ENCODE results near the gene GALNT18.

Gene GALNT18

DNA sequence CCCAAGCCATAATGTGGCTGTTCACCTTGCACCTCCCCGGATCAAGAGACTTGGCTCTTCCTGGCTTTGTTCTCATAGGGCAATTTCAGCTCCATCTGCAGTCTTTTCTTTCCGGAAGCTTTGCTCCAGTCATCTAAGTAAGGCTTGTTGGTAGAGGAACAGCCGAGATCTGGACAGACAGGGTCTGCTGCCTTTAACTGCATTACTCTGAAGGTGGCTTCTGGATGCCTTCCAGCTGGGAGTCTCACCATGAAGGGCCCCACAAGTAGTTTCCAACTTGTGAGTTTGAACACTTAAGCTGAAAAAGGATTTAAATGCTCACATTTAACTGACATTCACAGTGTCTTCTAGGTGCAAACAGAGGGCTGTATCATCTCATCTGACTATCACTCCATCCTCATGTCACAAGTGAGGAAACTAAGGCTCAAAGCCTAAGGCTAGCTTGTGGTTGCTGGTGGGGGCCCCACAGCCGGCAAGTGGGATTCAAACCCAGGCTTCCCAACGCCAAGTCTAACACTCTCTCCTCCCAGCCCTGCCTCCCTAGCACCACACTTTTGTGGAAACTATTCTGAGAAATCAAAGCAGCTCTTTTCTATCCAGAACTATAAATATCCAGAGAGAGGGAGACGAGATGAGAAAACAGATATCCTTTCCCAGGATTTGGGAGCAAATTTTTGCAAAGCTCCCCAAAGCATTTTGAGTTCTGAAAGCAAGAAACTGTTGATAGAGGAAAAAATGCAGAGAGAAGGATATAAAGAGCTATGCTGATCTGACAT lies 58.4 kb downstream of the GALNT18 start:
- DNase-seq, result no peak

DNA sequence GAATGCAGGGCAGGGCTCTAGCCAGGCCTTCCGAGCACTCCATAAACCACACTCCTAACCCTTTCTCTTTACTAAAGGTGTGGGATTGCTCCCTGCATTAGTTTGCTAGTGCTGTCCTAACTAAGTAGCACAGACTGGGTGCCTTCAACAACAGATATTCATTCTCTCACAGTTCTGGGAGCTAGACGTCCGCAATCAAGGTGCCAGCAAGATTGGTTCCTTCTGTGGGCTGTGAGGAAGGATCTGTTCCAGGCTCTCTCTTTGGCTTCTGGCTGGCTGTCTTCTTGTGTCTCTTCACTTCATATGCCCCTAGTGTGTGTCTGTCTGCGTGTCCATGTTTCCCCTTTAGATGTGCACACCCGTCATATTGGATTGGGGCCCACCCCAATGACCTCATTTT lies 59.8 kb downstream of the GALNT18 start:
- no peak for DNase-seq

DNA sequence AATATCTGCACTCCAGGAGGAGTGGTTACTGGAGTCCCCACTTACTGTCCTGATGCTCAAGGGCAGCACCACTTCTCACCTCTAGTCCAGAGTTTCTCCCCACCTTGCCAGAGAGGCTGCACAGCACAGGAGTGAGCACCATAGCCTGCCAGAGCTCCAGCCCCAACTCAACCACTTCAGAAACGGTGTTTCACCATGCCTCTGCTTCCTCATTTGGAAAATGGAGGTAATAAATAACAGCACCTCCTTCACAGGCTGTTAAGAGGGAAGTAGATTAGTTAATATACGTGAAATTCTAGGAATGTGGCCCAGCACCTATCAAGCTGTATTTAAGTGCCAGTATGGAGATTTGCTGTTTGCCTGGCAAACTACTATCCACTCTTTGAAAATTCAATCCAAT lies 63.0 kb downstream of the GALNT18 start:
- no peak for DNase-seq

GRCh38 chr11:11558396-11558795 lies 63.4 kb downstream of the GALNT18 start:
- no peak for DNase-seq

GRCh38 chr11:11555208-11555607 lies 66.6 kb downstream of the GALNT18 start:
- DNase-seq, result no peak

- DNase-seq, result no peak
Measured at GRCh38 chr11:11553573-11553972, 68.2 kb downstream of the GALNT18 start.

DNA sequence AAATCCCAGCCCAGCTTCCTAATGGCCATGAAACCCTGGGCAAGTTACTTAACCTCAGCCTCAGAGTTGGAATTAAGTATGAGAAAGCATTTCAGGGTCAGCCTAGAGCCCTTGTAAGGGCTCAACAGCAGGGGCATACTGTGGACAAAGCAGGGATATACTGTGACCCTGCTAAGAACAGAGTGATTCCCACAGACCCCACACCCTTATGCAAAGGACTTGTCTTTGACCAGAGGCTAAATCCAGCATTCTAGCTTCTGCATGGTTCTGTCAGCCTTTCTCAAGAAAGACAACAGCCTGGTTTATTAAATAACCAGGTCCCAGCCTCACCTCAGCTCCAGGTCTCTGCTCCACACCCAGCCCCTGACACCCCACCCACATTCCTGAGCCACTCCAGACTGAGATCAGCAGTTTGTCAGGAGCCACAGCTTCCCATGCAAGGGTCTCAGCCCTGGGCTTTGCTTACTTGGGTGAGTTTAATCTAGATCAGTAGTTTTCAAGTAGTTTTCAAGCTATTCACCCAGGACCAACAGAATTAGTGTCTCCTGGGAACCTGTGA lies 69.2 kb downstream of the GALNT18 start:
- DNase-seq, result no peak

DNA sequence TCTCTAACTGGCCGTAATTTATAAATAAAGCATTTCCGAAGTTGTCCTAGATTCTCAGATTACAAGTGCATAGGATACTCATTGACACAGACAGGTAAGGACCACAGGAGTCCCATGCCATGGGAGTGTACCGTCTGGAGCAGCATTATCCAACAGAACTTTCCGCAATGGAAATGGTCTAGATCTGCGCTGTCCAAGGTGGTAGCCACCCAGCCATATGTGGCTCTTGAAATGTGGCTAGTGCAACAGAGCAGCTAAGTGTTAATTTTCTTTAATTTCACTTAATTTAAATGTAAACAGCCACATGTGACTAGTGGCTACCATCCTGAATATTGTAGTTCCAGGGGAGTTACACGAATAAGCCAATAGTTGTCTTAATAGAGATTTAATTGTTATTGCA lies 71.3 kb downstream of the GALNT18 start:
- no peak for DNase-seq

GRCh38 chr11:11545285-11546275 lies 76.2 kb downstream of the GALNT18 start:
- no peak for DNase-seq

DNA sequence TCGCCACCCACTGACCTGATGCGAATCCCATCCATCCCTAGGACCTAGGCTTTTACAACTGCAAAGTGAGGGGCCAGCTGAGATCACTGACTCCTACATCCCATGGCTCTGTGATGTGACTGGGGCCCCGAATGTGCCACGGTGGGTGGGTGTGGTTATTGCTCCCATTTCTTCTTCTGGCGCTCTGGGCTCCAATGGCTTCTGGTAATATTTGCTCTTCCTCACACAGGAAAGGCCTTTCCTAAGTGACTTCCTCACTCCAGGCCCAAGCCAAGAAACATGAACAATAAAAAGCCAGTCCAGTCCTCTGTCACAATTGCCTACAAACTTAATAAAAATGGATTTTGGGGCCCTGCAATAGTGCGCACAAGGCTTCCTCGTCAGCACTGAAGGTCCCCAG lies 78.1 kb downstream of the GALNT18 start:
- no peak for DNase-seq

DNA sequence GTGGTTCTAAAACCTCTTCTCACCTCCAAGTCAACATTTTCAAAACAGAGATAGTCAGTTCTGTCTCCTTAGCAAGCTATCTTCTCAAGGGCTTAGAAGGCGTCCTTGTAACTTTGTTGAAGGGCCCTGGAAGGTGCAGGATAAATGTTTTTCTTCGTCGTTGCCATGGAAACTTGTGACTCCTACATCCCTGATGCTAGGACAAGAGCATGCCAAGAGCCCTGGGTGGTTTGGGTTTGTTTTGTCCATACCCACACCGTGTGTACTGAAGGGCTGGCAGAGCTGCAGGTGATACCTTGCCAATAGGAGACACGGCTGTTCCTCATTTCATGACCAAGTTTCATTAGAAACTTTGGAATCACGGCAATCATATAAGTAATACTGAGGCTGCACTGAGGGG lies 81.6 kb downstream of the GALNT18 start:
- no peak for DNase-seq

GRCh38 chr11:11538277-11538960 lies 83.4 kb downstream of the GALNT18 start:
- no peak for DNase-seq

DNA sequence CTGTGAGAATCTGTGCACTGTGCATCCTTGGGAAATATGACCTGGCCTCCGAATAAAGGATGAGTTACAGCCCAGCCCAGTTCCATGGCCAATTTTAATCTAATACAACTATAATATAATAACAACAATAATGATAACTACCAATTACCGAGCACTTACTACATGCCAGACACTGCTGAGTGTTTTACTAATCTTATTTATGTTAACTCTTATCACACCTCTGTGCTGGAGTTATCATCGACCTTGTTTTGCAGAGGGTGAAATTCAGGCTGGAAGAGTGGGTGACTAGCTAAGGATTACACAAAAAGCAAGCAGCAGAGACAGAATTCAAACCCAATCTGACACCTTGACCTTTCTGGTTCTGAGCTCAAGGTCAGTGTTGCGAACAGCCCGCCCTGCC lies 83.9 kb downstream of the GALNT18 start:
- no peak for DNase-seq

- no peak for DNase-seq
Measured at GRCh38 chr11:11537372-11537771, 84.4 kb downstream of the GALNT18 start.

- no peak for DNase-seq
Measured at GRCh38 chr11:11536650-11537049, 85.2 kb downstream of the GALNT18 start.

DNA sequence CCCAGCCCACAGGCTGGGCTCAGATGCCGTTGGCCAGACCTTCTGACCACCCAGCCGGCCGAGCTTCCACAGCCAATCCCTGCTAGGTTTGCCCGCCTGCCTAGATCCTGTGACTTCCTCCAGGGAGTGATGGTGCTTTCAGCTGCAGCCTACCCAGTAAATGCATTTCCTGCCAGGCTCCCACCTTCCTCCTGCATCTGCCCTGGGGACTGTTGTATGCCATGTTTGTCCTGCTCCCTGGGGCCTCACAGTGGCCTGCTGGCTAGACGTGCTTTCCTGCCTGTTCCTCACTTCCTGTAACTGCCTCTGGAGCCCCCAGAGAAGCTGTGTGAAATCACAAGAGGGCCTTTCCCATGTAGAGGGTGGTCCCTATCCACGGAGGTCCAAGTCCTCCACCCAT lies 86.2 kb downstream of the GALNT18 start:
- DNase-seq, result no peak

GRCh38 chr11:11534981-11535380 lies 86.8 kb downstream of the GALNT18 start:
- no peak for DNase-seq

GRCh38 chr11:11533751-11534150 lies 88.1 kb downstream of the GALNT18 start:
- no peak for DNase-seq

GRCh38 chr11:11533057-11533456 lies 88.7 kb downstream of the GALNT18 start:
- no peak for DNase-seq

DNA sequence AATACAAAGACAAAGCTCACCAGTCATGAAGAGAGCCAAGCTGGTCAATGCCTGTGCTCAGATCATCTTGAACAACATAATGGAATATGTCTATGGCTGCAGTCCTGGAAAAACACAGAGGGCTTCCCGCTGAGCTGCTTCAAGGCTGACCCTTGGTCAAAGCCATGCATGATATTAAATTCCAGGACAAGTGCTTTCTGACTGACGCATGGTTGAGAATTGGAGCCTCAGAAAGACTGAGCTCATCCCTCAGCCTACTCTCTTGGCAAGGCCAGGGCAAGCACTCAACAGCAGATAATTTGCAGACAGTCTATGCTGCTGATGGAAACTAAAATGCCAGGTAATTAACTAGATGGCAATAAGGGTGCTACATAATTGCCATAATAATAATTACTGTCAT lies 89.2 kb downstream of the GALNT18 start:
- DNase-seq, result no peak

DNA sequence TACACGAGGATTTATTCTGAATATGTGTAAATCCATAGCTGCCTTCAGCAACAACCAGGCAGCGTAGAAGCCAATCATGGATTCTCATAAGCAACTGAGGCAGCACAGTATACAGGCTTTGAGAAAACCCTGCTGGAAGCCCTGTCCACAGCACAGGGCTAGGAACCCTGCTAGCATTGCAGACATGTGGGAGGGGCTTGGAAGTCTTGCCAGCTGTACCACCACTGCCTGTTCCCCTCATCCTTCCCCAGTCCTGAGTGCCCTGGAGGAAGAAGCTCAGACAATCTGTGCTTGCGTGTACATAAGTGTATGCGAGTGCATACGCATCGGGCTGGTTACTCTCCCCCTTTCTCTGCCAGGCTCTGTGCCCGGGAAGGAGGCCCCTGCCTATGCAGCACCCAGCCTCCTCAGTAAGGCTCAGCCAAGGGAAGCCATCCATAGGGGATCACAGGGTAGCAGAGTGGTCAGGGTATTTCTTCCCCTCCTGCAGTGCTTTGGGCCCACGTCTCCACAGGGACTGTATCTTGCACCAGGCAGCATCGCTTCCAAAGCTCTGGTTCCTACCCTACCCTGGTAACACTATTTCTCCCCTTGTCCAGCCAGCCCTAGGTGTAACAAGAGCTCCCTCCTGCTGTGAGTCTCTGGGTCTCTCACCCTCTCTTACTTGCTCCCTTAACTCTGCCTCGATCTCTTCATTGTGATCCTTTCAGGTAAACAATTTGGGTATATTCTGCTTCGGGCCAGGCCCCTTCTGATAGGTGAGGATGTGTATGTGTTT lies 90.5 kb downstream of the GALNT18 start:
- no peak for DNase-seq

DNA sequence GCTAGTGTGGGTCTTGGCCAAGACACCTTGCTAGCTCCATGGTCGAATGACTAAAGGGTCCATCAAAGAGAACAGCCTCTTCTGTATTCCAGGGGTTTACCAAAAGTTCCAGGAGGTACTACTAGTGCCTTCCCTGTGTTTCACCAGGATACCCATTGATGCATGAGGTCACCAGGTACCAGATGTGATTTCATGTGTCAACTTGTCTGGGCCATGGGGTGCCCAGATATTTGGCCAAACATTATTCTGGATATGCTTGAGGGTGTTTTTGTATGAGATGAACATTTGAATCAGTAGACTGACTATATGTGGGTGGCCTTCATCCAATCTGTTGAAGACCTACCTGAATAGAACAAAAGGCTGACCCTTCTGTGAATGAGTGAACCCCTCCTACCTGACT lies 92.8 kb downstream of the GALNT18 start:
- no peak for DNase-seq
